Parathyroid adenoma (tissue), 2 donors: ENCODE data around the gene PARP16.

Source experiments
- H2AFZ ChIP-seq: fragments of 300-600 bp; sonication (generic); one replicate; pipeline ENCODE4 v1.7.0; 2017; ENCODE audit warnings: antibody characterized with exemption, mild to moderate bottlenecking
- H3K27ac ChIP-seq: fragments of 300-600 bp; sonication (generic); one replicate; pipeline ENCODE4 v1.7.0; 2017
- H3K27me3 ChIP-seq: fragments of 300-600 bp; sonication (generic); one replicate; pipeline ENCODE4 v1.7.0; 2017; ENCODE audit warnings: low read length; ENCODE audit not compliant: control insufficient read depth, insufficient read depth
- H3K36me3 ChIP-seq: fragments of 300-600 bp; sonication (generic); one replicate; pipeline ENCODE4 v1.7.0; 2017; ENCODE audit warnings: low read length; ENCODE audit not compliant: control insufficient read depth, insufficient read depth
- H3K4me1 ChIP-seq: fragments of 300-600 bp; sonication (generic); one replicate; pipeline ENCODE4 v1.7.0; 2017; ENCODE audit warnings: control low read depth
- H3K4me2 ChIP-seq: fragments of 300-600 bp; sonication (generic); one replicate; pipeline ENCODE4 v1.7.0; 2017; ENCODE audit warnings: low read length
- H3K4me3 ChIP-seq: fragments of 300-600 bp; sonication (generic); one replicate; pipeline ENCODE4 v1.7.0; 2017; ENCODE audit warnings: low read depth, low read length
- H3K79me2 ChIP-seq: fragments of 300-600 bp; sonication (generic); one replicate; pipeline ENCODE4 v1.7.0; 2017; ENCODE audit warnings: control low read depth
- H3K9ac ChIP-seq: fragments of 300-600 bp; sonication (generic); one replicate; pipeline ENCODE4 v1.7.0; 2017; ENCODE audit warnings: mild to moderate bottlenecking
- H3K9me3 ChIP-seq: fragments of 300-600 bp; sonication (generic); one replicate; pipeline ENCODE4 v1.7.0; 2017; ENCODE audit warnings: low read length; ENCODE audit not compliant: control insufficient read depth
- CTCF ChIP-seq: fragments of 300-600 bp; sonication (generic); IDR thresholded peaks from one replicate; pipeline ENCODE4 v1.7.0; 2017; ENCODE audit warnings: antibody characterized with exemption, mild to moderate bottlenecking
- donor health status: primary hyperparathyroidism.

Gene PARP16

GRCh38 chr15:65305776-65306175, 19.1 kb upstream of the PARP16 start:
- no peaks in the 10 kb centered on the region for H3K79me2 ChIP-seq
- H2AFZ ChIP-seq, result no peak overlapping the region
- H3K4me3 ChIP-seq, result no peak overlapping the region
- H3K27ac ChIP-seq, result no peak overlapping the region
- H3K27me3 ChIP-seq, result no peaks in the 10 kb centered on the region
- no peaks in the 10 kb centered on the region for H3K36me3 ChIP-seq
- H3K9ac ChIP-seq, result no peak overlapping the region
- H3K4me2 ChIP-seq, result no peak overlapping the region
- H3K4me1 ChIP-seq, result no peaks in the 10 kb centered on the region
- H3K9me3 ChIP-seq, result no peaks in the 10 kb centered on the region
- TF ChIP-seq CTCF, result no peak

GRCh38 chr15:65305150-65305758, 18.6 kb upstream of the PARP16 start:
- Histone ChIP-seq H3K36me3 (no peaks in the 10 kb centered on the region), H3K4me2 (peak overlapping the region; percentile 72), H3K4me1 (no peaks in the 10 kb centered on the region), H3K27me3 (no peaks in the 10 kb centered on the region), H3K9ac (no peak overlapping the region), H3K79me2 (no peaks in the 10 kb centered on the region), H3K27ac (peak overlapping the region; percentile 92), H3K9me3 (no peaks in the 10 kb centered on the region), H3K4me3 (peak overlapping the region; percentile 71), H2AFZ (peak overlapping the region; percentile 10)
- no peak for TF ChIP-seq CTCF

- H3K9ac ChIP-seq, result no peak within 1 kb of the TSS
- H3K9me3 ChIP-seq, result no peaks in the 10 kb centered on the region
- H3K4me1 ChIP-seq, result no peaks in the 10 kb centered on the region
- H3K27me3 ChIP-seq, result no peaks in the 10 kb centered on the region
- H2AFZ ChIP-seq, result peak within 1 kb of the TSS; percentile 80
- H3K79me2 ChIP-seq, result no peaks in the 10 kb centered on the region
- peak within 1 kb of the TSS; percentile 71 for H3K4me3 ChIP-seq
- peak; percentile 76 for TF ChIP-seq CTCF
- peak within 1 kb of the TSS; percentile 72 for H3K4me2 ChIP-seq
- H3K27ac ChIP-seq, result peak within 1 kb of the TSS; percentile 92
- no peaks in the 10 kb centered on the region for H3K36me3 ChIP-seq
Measured at GRCh38 chr15:65304381-65305149, 17.9 kb upstream of the PARP16 start, which contains the start of gene RNU5B-1. Gene RNU5B-1, plus strand, starts transcription at chr15:65304677.

GRCh38 chr15:65303687-65304380, 17.2 kb upstream of the PARP16 start:
- Histone ChIP-seq H3K9me3 (no peaks in the 10 kb centered on the region), H3K4me2 (peak overlapping the region; percentile 72), H3K36me3 (no peaks in the 10 kb centered on the region), H3K27ac (peak overlapping the region; percentile 92), H3K27me3 (no peaks in the 10 kb centered on the region), H2AFZ (peak overlapping the region; percentile 80), H3K79me2 (no peaks in the 10 kb centered on the region), H3K4me1 (no peaks in the 10 kb centered on the region), H3K9ac (no peak overlapping the region), H3K4me3 (peak overlapping the region; percentile 71)
- TF ChIP-seq CTCF, result no peak
